ENCODE results near the gene PIEZO1.

The PIEZO1 gene

GRCh38 chr16:88735121-88735520 is 49.9 kb downstream of the PIEZO1 start:
- no CpG with 5 or more reads among the region's 16 CpGs for WGBS (ENCODE audit: extremely low coverage, insufficient coverage, insufficient read length)

GRCh38 chr16:88734361-88734728 is 50.7 kb downstream of the PIEZO1 start:
- no peak overlapping the region for H3K27ac ChIP-seq (ENCODE audit: low read depth, low read length)
- H3K4me1 ChIP-seq (ENCODE audit: control insufficient read depth in 1 of 2, insufficient read depth in 2 of 2, low read length in 2 of 2), result peaks cover 0 to 2% of the 10 kb centered on the region in 2 experiments
- H3K4ac ChIP-seq (ENCODE audit: low read depth, low read length), result no peak overlapping the region
- no peaks in the 10 kb centered on the region for H3K27me3 ChIP-seq (ENCODE audit: insufficient read depth, low read length)
- H2AFZ ChIP-seq (ENCODE audit: insufficient read depth, low read length, poor library complexity), result no peak overlapping the region
- H4K12ac ChIP-seq (ENCODE audit: low read depth, low read length), result no peak overlapping the region
- no peak overlapping the region for H3K4me3 ChIP-seq (ENCODE audit: low read depth, low read length)
- H3K14ac ChIP-seq (ENCODE audit: low read length), result no peak overlapping the region
- no peak overlapping the region for H2BK120ac ChIP-seq (ENCODE audit: insufficient read depth, low read length, poor library complexity)
- H2BK5ac ChIP-seq (ENCODE audit: low read depth, low read length, poor library complexity), result no peak overlapping the region
- H3K79me1 ChIP-seq (ENCODE audit: low read length), result no peaks in the 10 kb centered on the region
- H3K18ac ChIP-seq (ENCODE audit: low read length), result no peak overlapping the region
- H3K4me2 ChIP-seq (ENCODE audit: low read length), result no peak overlapping the region
- no peak overlapping the region for H3K9ac ChIP-seq (ENCODE audit: low read length)
- H4K91ac ChIP-seq (ENCODE audit: low read depth, low read length), result no peak overlapping the region
- WGBS (ENCODE audit: extremely low coverage, insufficient coverage, insufficient read length), result no CpG with 5 or more reads among the region's 23 CpGs
- H3K23ac ChIP-seq (ENCODE audit: low read length), result no peak overlapping the region
- no peak for DNase-seq
- H3K9me3 ChIP-seq (ENCODE audit: insufficient read depth, low read depth, low read length), result peaks cover 2% of the 10 kb centered on the region
- H3K36me3 ChIP-seq (ENCODE audit: control insufficient read depth in 1 of 2, insufficient read depth in 2 of 2, low read length in 2 of 2), result peaks cover 71 to 72% of the 10 kb centered on the region in 2 experiments
- H4K8ac ChIP-seq (ENCODE audit: low read depth, low read length), result no peak overlapping the region
- no peak overlapping the region for H2AK5ac ChIP-seq (ENCODE audit: low read length)
- H3K79me2 ChIP-seq (ENCODE audit: control insufficient read depth, insufficient read depth, low read length, poor library complexity), result no peaks in the 10 kb centered on the region
- H2BK12ac ChIP-seq (ENCODE audit: low read length), result no peak overlapping the region

More at GRCh38 chr16:88735121-88735520, 49.9 kb downstream of the PIEZO1 start:
- H4K91ac ChIP-seq (ENCODE audit: low read depth, low read length), result no peak overlapping the region
- H3K9ac ChIP-seq (ENCODE audit: low read length), result no peak overlapping the region
- peaks cover 2 to 5% of the 10 kb centered on the region in 2 experiments for H3K4me1 ChIP-seq (ENCODE audit: control insufficient read depth in 1 of 2, insufficient read depth in 2 of 2, low read length in 2 of 2)
- no peak overlapping the region for H2AK5ac ChIP-seq (ENCODE audit: low read length)
- no peak overlapping the region for H2BK5ac ChIP-seq (ENCODE audit: low read depth, low read length, poor library complexity)
- H3K4me2 ChIP-seq (ENCODE audit: low read length), result no peak overlapping the region
- H4K12ac ChIP-seq (ENCODE audit: low read depth, low read length), result no peak overlapping the region
- no peak overlapping the region for H4K8ac ChIP-seq (ENCODE audit: low read depth, low read length)
- H2BK12ac ChIP-seq (ENCODE audit: low read length), result no peak overlapping the region
- H2AFZ ChIP-seq (ENCODE audit: insufficient read depth, low read length, poor library complexity), result no peak overlapping the region
- no peak overlapping the region for H3K27ac ChIP-seq (ENCODE audit: low read depth, low read length)
- no peak overlapping the region for H3K14ac ChIP-seq (ENCODE audit: low read length)
- H3K79me1 ChIP-seq (ENCODE audit: low read length), result no peaks in the 10 kb centered on the region
- no peak overlapping the region for H3K4me3 ChIP-seq (ENCODE audit: low read depth, low read length)
- H3K18ac ChIP-seq (ENCODE audit: low read length), result no peak overlapping the region
- H3K23ac ChIP-seq (ENCODE audit: low read length), result no peak overlapping the region
- no peak for DNase-seq
- no peaks in the 10 kb centered on the region for H3K27me3 ChIP-seq (ENCODE audit: insufficient read depth, low read length)
- H2BK120ac ChIP-seq (ENCODE audit: insufficient read depth, low read length, poor library complexity), result no peak overlapping the region
- H3K4ac ChIP-seq (ENCODE audit: low read depth, low read length), result no peak overlapping the region
- no peaks in the 10 kb centered on the region for H3K79me2 ChIP-seq (ENCODE audit: control insufficient read depth, insufficient read depth, low read length, poor library complexity)
- peaks cover 70% of the 10 kb centered on the region in 2 experiments for H3K36me3 ChIP-seq (ENCODE audit: control insufficient read depth in 1 of 2, insufficient read depth in 2 of 2, low read length in 2 of 2)
- H3K9me3 ChIP-seq (ENCODE audit: insufficient read depth, low read depth, low read length), result peaks cover 2% of the 10 kb centered on the region

GRCh38 chr16:88733630-88734360 is 51.2 kb downstream of the PIEZO1 start:
- Histone ChIP-seq H2BK120ac (ENCODE audit: insufficient read depth, low read length, poor library complexity) (no peak overlapping the region), H3K18ac (ENCODE audit: low read length) (no peak overlapping the region), H3K4me3 (ENCODE audit: low read depth, low read length) (no peak overlapping the region), H3K4me1 (ENCODE audit: control insufficient read depth in 1 of 2, insufficient read depth in 2 of 2, low read length in 2 of 2) (no peaks in the 10 kb centered on the region), H3K4me2 (ENCODE audit: low read length) (no peak overlapping the region), H3K79me2 (ENCODE audit: control insufficient read depth, insufficient read depth, low read length, poor library complexity) (no peaks in the 10 kb centered on the region), H3K9ac (ENCODE audit: low read length) (no peak overlapping the region), H4K12ac (ENCODE audit: low read depth, low read length) (no peak overlapping the region), H4K91ac (ENCODE audit: low read depth, low read length) (no peak overlapping the region), H2AFZ (ENCODE audit: insufficient read depth, low read length, poor library complexity) (no peak overlapping the region), H2BK12ac (ENCODE audit: low read length) (no peak overlapping the region), H3K23ac (ENCODE audit: low read length) (no peak overlapping the region), H3K9me3 (ENCODE audit: insufficient read depth, low read depth, low read length) (peaks cover 2% of the 10 kb centered on the region), H2AK5ac (ENCODE audit: low read length) (no peak overlapping the region), H3K4ac (ENCODE audit: low read depth, low read length) (no peak overlapping the region), H3K79me1 (ENCODE audit: low read length) (no peaks in the 10 kb centered on the region), H2BK5ac (ENCODE audit: low read depth, low read length, poor library complexity) (no peak overlapping the region), H3K14ac (ENCODE audit: low read length) (no peak overlapping the region), H3K27ac (ENCODE audit: low read depth, low read length) (no peak overlapping the region), H3K36me3 (ENCODE audit: control insufficient read depth in 1 of 2, insufficient read depth in 2 of 2, low read length in 2 of 2) (peaks cover 71 to 72% of the 10 kb centered on the region in 2 experiments), H4K8ac (ENCODE audit: low read depth, low read length) (no peak overlapping the region), H3K27me3 (ENCODE audit: insufficient read depth, low read length) (no peaks in the 10 kb centered on the region)
- DNase-seq, result no peak
- no CpG with 5 or more reads among the region's 27 CpGs for WGBS (ENCODE audit: extremely low coverage, insufficient coverage, insufficient read length)

GRCh38 chr16:88732961-88733294 is 52.1 kb downstream of the PIEZO1 start:
- H3K9ac ChIP-seq (ENCODE audit: low read length), result no peak overlapping the region
- H3K14ac ChIP-seq (ENCODE audit: low read length), result no peak overlapping the region
- H3K4me3 ChIP-seq (ENCODE audit: low read depth, low read length), result no peak overlapping the region
- no peaks in the 10 kb centered on the region for H3K27me3 ChIP-seq (ENCODE audit: insufficient read depth, low read length)
- no peaks in the 10 kb centered on the region for H3K79me1 ChIP-seq (ENCODE audit: low read length)
- H3K4me1 ChIP-seq (ENCODE audit: control insufficient read depth in 1 of 2, insufficient read depth in 2 of 2, low read length in 2 of 2), result peaks cover 0 to under 1% of the 10 kb centered on the region in 2 experiments
- no peak overlapping the region for H4K12ac ChIP-seq (ENCODE audit: low read depth, low read length)
- no peak overlapping the region for H3K4me2 ChIP-seq (ENCODE audit: low read length)
- H2BK120ac ChIP-seq (ENCODE audit: insufficient read depth, low read length, poor library complexity), result no peak overlapping the region
- no peak overlapping the region for H2AFZ ChIP-seq (ENCODE audit: insufficient read depth, low read length, poor library complexity)
- no peak overlapping the region for H2BK12ac ChIP-seq (ENCODE audit: low read length)
- H3K27ac ChIP-seq (ENCODE audit: low read depth, low read length), result no peak overlapping the region
- H3K4ac ChIP-seq (ENCODE audit: low read depth, low read length), result no peak overlapping the region
- no peak for DNase-seq
- H3K36me3 ChIP-seq (ENCODE audit: control insufficient read depth in 1 of 2, insufficient read depth in 2 of 2, low read length in 2 of 2), result peaks cover 66 to 69% of the 10 kb centered on the region in 2 experiments
- H4K91ac ChIP-seq (ENCODE audit: low read depth, low read length), result no peak overlapping the region
- whole genome bisulfite sequencing (ENCODE audit: extremely low coverage, insufficient coverage, insufficient read length), result no CpG with 5 or more reads among the region's 13 CpGs
- no peak overlapping the region for H2BK5ac ChIP-seq (ENCODE audit: low read depth, low read length, poor library complexity)
- H3K9me3 ChIP-seq (ENCODE audit: insufficient read depth, low read depth, low read length), result peaks cover 2% of the 10 kb centered on the region
- no peaks in the 10 kb centered on the region for H3K79me2 ChIP-seq (ENCODE audit: control insufficient read depth, insufficient read depth, low read length, poor library complexity)
- H3K18ac ChIP-seq (ENCODE audit: low read length), result no peak overlapping the region
- H3K23ac ChIP-seq (ENCODE audit: low read length), result no peak overlapping the region
- no peak overlapping the region for H2AK5ac ChIP-seq (ENCODE audit: low read length)
- H4K8ac ChIP-seq (ENCODE audit: low read depth, low read length), result no peak overlapping the region

Data from trophoblast cell (in vitro differentiated cells and primary cell).